Adrenal gland (tissue), 5 donors: ENCODE data around the gene DPYD.

Source experiments
- CTCF ChIP-seq, 6 experiments: fragments of 450-650 bp in 4 of 6; fragments of 200-600 bp in 2 of 6; sonication (generic) in 1 of 6; IDR thresholded peaks; 1 replicate in 5 of 6; 2 replicates in 1 of 6; pipeline versions ENCODE4 v1.5.1 to v1.8.0; 2016 to 2021; ENCODE audit warnings: antibody characterized with exemption in 6 of 6, mild to moderate bottlenecking in 2 of 6, moderate library complexity in 1 of 6
- POLR2A ChIP-seq, 2 donors: fragments of 450-650 bp; IDR thresholded peaks; one replicate each; pipeline ENCODE4 v1.6.1; 2017; ENCODE audit warnings: antibody characterized with exemption in 2 of 2, mild to moderate bottlenecking in 2 of 2, moderate library complexity in 1 of 2
- donor health status: DM: no; HTN: no; CAD: no.

GRCh38 chr1:97501628-97502027, 419.2 kb downstream of the DPYD start:
- TF ChIP-seq POLR2A (IDR thresholded peaks at IDR 0.05) (no peak), CTCF (IDR thresholded peaks at IDR 0.05) (no peak)
